Islet of Langerhans (tissue), 1 donor: ENCODE data around the gene MS4A4E.
"Not testable (repeated sequence)": the region's sequence is repeated elsewhere in the genome, so short reads cannot be mapped to it uniquely, and the experiment has no call there.

Source experiments
- FAIRE-seq: peaks from one replicate; lab custom pipeline; 2011; peaks lifted over from hg19 to GRCh38; lab: Jason Lieb, UNC

The MS4A4E gene

DNA sequence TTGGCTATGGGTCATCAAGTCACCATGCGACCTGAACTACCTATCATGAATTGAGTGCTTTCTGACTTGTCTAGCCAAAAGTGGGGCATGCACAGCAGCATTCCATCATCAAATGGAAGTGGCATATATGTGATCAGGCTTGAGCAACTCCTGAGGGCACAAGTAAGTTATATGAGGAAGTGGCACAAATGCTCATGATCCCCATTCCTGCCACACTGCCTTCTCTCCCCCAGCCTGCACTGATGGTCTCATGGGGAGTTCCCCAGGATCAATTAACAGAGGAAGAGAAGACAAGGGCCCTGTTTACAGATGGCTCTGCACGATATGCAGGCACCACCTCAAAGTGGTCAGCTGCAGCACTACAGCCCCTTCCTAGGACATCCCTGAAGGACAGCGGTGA is 21.8 kb downstream of the MS4A4E start:
- FAIRE-seq, result no peak

DNA sequence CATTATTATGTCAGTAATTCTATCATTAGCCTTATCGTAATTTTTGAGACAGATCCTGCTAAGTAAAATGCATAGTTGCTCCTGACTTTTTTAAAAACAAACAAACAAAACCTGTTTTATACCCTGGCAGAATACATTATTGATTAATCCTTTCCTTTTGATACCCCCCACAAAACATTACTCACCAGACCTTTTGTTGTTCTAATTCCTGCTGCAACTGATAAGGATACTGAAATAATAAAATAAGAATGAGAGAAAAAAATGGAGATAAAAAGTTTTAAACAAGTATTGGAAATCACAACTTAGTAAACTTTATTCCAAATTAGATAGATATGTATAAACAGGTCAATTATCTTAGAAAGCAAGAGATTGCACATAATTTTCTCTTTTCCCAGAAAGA is 28.6 kb downstream of the MS4A4E start:
- no peak for FAIRE-seq

DNA sequence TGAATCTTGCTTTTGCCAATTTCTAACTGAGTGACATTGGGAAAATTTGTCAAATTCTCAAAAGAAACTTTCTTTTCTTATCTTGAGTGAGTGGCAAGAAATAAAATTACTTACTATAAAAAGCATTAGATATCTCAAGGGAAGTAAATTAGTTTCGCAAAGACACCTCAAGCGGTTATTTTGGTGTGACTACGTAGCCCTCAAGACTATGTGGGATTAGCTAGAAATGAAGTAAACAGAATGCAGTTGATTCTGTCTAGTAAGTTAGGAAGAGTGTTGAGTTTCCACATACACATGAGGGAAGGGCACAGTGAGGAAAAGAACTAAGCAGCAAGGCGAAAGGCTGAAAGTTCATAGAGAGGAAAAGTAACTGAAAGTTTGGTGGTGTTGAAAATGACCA is 31.7 kb downstream of the MS4A4E start:
- FAIRE-seq, result no peak

DNA sequence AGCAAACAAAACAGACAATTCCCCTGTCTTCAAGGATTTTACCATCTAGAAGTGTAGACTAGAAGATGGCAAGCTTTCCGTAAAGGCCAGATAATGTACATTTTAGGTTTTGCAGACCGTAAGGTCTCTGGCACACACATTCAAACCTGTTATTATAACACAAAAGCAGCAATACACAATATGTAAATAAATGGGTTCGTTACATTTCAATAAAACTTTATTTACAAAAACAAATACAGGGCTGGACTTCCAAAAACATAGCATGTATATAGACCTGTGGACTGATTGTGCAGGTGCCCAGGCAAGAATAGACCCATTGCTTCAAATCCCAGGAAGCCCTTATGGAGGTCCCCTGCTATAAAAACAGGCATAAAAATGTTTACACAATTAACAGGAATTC is 33.0 kb downstream of the MS4A4E start:
- no peak for FAIRE-seq

DNA sequence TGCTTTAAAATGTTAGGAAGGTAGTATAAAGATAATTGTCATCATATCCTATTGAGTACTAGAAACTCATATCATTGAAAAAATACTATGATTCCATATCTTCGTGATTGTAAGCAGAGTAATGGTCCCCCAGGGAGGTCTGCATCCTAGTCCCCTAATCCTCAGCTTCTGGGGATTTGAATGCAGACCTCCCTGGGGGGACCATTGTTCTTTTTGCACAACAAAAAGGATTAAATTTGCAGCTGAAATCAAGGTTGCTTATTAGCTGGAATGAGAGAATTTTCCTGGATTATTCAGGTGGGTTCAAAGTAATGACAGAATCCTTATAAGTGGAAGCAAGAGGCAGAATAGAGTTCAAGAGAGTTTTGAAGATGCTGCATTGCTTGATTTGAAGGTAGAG is 34.0 kb downstream of the MS4A4E start:
- FAIRE-seq, result no peak

DNA sequence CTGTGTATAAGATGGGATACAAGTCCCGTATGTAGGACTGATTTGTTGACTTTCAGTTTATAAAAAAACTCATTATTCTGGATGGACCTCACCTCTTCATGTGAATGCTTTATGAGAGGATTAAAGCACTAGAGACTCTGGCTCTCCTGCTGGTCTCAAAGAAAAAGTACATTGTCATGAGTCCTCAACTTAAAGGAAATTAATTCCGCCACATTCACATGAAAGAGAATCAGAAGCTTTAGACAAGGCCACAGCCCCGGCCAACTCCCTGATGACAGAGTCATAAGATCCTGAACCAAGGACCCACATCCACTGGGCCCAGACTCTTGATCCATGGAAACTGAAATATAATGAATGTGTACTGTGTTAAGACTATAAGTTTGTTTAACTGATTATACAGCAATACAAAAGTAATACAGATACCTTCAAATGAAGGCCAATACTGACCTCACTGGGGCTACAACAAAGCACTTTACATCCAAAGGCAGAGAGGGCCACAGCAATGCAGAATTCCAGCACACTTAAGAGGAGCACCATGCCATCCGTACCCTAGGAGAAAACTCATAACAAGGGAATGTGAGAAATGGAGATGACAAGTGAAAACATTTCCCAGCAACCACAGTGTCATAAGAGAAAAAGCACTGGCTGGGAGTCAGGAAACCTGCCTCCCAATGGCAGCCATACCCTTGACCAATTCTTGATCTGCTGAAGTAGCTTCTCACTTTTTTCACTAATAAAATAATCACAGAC is 34.6 kb downstream of the MS4A4E start:
- no peak for FAIRE-seq

DNA sequence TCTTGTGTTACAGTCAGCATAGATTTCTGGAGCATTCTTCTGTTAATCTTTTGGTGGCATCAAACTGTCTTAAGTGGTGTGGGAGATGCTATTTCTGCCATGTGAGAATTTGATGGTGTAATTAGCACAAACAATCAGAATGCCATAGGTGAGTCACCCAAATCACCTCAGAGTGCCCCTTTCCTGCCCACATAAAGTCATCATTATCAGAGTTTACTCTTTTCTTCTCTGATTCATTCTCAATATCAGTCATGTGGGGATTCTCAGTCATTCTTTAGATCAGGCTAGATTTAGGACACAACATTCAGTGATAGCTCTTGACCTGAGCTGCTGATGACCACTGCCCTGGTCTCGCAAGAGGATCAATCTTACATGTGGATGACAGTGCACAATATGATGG is 36.3 kb downstream of the MS4A4E start:
- no peak for FAIRE-seq

DNA sequence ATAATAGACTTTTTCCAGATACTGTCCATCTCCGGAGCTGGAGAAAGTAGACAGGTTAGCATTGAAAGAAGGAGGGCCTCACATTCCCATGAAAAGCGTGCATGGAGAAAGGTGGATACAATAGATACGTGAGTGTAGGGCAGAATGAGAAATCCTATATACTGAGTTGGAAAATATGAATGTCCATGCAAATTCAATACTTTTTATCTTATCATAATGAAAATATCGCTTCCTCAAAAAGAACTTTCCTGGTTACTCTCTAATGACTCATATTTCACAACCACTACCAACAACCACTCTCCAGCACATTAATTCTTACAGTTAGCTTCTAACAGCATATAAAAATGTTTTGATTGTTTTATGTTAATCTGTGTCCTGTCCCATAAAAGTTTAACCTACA is 38.0 kb downstream of the MS4A4E start:
- no peak for FAIRE-seq

DNA sequence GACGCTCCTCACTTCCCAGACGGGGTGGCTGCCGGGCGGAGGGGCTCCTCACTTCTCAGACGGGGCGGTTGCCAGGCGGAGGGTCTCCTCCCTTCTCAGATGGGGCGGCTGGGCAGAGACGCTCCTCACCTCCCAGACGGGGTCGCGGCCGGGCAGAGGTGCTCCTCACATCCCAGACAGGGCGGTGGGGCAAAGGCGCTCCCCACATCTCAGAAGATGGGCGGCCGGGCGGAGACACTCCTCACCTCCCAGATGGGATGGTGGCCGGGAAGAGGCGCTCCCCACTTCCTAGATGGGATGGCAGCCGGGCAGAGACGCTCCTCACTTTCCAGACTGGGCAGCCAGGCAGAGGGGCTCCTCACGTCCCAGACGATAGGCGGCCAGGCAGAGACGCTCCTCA is 41.6 kb downstream of the MS4A4E start:
- not testable (repeated sequence) for FAIRE-seq

DNA sequence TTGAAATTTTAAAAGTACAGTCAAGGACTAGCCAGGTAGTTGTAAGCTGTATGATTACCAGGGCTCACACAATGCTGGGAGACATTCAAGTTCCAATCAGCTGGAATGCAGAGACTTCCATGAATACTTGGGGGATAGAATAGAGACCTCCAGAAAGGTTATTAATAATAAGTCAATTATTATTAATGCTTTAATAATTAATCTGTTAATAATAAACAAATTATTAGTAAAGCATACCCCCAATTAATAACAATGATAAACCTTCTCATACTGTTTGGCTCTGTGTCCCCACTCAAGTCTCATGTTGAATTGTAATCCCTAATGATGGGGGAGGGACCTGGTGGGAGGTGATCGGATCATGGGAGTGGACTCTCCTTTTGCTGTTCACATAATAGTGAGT is 45.5 kb downstream of the MS4A4E start:
- no peak for FAIRE-seq

DNA sequence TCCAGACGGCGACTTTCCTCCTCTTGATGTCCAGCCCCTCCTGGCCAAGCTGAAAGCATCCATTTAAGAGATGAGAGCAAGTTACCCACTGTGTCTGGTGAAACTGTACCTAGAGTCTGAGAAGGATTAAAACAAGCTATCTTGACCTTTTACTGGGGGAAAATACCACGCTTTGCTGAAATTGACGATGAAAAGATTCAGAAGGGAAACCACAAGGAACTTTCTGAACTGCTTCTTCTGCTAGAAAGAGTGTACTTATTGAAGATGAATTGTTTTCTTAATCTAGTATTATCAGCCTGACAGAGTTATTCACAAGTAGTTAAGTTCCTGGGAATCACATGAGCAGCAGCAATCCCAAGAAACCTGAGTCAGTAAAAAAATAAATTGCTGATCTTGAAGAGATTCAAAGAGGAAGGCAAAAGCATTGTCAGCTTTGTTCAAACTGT is 47.0 kb downstream of the MS4A4E start:
- no peak for FAIRE-seq

DNA sequence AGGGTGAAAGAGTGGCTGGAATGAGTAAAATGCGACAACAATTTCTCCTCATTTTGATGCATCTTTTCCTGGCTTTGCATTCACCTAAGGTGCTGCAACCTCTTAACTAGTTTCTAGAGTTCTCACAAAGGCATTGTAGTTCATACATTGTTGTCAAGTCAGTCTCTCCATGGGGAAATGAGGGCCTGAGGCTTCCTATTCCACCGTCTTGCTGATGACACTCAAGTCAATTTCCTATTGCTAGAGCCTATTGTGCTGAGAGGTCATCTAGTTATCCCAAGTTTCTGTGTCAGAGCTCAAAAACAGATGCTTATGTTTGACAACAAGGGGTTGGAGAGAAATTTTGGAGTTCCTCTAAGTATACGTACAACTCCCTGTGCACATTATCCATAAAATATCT is 48.4 kb downstream of the MS4A4E start:
- FAIRE-seq, result no peak

DNA sequence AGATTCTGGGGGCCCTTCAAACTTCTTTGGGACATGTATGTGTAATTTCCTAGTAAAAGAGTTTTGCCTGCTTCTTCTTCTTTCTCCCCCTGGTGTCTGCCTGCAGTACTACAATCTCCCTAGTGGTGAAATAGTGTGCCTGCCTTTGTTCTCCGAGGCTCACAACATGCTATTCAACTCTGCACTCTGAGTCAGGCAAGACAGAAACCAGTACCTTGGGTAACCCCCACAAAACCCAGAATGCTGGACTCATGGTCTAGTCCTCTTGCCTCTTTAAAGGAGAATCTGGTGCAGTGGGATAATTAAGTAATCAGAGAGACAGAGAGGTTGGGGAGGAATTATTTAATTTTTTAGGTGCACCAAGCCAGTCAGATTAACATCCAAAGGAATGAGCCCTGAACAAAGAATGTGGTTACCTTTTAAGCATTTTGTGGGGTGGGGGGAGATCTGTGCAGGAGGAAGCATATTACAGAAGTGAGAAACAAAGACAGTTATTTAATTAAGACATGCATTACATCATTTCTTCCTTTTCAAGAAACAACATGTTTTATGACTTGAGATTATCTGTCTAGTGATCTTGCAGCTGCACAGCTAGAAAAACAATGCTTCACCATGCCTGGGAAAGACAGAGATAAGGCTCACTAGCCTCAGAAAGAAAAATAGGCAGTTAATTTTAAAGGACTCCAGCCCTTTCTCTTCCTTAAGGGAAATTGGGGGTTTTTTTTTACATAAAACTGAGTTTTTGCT is 49.1 kb downstream of the MS4A4E start:
- FAIRE-seq, result no peak

DNA sequence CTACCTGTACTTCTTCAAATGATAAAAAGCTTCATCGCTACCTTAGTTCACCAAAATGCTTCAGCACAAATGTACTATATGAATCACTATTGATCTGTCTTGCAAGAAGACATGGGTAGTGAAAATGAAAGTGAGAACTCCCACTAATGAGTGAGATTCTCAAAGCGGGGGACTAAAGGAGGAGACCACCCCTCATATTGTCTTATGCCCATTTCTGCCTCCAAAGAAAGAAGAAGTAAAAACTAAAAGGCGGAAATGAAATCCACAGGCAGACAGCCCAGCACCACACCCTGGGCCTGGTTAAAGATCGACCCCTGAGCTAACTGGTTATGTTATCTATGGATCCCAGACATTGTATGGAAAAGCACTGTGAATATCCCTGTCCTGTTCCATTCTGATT is 50.4 kb downstream of the MS4A4E start:
- not testable (repeated sequence) for FAIRE-seq

DNA sequence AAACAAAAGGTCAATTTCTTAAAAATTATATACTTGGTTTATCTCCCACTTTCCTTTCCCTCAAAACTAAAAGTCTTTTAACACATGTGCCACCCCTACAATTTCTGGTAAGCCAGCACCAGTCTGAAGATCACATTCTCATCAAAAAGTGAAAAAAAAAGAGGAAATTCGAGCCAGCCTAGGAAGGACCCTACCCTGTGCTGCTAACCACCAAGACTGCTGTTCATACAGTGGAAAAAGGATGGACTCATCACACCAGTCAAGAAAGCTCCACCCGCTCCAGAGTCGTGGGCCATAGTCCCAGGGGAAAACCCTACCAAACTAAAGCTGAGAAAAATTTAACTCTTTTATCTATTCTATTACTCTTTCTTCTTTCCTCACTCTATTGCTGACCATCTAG is 54.5 kb downstream of the MS4A4E start:
- not testable (repeated sequence) for FAIRE-seq

DNA sequence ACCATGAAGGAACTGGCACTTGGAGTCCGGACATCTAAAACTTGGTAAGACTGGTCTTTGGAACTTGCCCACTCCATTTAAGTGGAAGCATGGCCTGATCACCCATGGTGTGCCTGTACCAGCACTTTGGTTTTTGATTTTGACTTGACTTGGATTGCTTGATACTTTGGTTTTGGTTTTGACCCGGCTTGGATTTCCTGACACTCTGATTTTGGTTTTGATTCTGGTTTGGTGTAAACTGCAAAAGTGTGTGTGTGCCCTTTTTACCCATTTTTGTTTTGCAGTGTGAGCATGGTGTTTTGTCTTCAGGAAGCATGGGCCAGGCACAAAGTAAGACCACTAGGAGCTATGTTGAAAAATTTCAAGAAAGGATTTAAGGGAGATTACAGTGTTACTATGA is 56.8 kb downstream of the MS4A4E start:
- FAIRE-seq, result not testable (repeated sequence)

DNA sequence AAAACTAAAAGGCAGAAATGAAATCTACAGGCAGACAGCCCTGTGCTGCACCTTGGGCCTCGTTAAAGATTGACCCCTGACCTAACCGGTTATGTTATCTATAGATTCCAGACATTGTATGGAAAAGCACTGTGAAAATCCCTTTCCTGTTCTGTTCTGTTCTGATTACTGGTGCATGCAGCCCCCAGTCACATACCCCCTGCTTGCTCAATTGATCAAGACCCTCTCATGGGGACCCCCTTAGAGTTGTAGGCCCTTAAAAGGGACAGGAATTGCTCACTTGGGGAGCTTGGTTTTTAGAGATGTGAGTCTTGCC is 57.5 kb downstream of the MS4A4E start:
- FAIRE-seq, result not testable (repeated sequence)

DNA sequence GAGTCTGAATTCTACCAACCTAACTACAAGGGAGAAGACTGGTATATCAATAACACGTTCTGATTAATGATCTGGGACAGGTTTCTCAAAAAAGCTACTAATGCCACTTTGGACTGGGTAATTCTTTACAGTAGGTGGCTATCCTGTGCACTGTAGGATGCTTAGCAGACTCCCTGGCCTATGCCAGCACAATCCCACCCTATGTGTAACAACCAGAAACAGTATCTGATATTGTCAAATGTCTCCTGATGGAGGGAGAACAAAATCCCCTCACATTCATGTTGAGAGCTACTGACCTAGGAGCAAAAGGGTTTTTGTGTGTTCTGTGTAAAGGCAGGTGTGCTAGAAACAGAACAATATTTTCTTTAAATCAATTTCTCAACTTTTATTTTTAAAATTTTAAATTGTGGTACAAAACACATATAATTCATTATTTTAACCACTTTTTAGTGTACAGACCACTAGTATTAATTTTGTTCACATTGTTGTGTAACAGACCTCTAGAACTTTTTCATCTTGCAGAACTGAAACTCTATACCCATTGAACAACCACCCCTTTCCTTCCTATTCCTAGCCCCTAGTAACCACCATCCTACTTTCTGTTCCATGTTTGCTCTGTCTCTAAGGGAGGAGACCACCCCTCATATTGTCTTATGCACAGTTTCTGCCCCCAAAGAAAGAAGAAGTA is 58.0 kb downstream of the MS4A4E start:
- no peak for FAIRE-seq

DNA sequence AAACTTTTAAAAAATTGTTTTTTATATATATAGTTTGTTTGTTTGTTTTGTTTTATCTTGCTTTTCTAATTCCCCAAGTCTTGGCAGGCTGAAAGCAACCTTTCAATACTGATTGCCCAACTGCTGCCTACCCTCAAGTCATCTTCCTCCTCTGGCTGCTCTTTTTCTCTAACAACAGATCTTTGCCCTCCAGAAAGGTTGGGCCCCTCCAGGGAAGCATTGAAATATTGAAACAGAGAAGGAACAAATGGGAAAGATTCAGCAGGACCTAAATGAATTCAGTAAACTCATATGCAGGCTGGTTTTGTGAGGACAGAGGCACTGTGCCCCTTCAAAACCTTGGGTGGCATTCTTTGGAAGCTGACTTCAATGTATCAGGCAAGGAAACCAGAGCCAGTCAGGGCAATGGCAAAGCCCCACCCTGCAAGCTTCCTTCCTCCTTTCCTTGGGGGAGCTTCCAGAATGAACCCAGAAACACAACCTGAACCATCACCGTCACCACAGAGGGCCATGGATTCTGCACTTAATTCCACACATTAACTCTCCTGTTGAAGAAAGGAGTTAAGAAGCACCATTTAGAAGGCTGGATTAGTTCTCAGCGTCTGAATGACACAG is 59.2 kb downstream of the MS4A4E start:
- no peak for FAIRE-seq

DNA sequence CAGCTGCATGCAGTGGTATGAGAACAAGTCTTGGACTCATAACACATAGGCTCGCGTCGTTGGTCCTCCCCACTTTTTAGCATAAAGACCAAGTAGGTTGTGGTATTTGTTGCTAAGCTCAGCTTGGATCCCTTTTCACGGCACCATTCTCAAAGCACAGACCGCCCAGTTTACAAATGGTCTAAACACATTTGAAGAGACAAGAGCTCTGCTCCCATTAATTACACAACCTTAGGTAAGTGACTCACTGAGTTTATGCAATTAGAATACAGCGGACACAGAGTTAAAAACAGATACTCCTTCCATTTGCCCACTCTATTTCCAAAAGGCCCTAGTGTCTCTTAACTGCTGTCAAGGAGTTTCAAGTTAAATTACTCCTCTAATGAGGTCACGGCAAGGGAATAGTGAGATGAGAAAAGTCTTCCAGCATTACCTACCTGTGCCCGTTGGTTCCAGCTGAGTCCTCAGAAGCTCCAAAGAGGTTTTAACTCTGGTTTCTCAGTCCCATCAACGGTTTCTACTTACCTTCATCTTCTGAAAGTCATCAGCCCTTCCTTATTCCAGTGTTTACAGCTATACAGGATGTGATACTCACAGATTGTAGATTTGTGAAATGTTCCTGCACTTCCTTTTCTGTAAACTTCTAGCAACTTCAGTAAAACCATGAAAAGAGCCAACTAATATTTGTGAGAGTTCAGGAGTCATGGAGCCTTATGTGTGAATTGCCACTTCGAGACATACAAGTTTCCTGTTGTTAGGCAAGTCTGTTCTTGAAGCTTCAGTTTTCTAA is 60.2 kb downstream of the MS4A4E start, which contains the start of gene MS4A6A:
Gene MS4A6A (minus strand): TSS at position 543 of the 790 bp plus-strand sequence. CDS start 1,356 bp downstream, outside the sequence.
- no peak for FAIRE-seq

DNA sequence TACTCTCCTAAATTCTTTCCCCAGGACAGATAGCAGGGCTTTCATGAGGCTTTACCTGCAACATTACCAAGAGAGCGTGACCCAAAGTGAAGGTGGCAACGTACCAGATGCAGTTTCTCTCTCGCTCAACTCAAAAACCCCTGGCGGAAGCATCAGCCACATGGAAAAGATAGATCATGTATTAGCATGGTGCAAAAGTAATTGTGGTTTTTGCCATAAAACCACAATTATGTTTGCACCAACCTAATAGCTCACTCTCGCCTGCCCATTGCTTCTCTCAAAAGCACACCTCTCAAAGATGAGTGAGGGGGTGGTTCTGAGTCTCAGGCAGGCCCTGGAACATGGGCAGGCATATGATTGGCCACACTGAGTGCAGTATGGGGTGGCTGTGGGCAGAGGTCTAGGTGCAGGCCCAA is 67.1 kb downstream of the MS4A4E start:
- no peak for FAIRE-seq

DNA sequence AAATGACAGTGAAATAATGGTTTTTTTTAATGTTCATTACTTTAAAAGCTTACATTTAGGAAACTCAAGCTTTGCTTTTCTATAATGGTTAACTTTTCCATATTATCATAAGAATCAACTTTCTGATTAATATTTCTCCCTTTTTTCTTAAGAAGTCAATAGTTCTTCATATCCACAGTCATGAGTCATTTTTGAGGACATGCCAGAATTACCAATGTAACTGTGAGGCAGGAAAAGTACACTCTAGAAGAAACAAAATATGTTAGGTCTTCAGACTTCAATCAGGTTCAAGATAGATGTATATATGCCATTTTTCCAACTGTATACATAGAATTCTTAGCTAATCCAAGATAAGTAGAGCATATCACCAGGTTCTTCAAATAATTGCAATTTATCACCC is 70.9 kb downstream of the MS4A4E start:
- FAIRE-seq, result no peak
